HFF-Myc (cell line): Measurements from ENCODE around the gene CATSPER2.
"Not testable (repeated sequence)": the region's sequence is repeated elsewhere in the genome, so short reads cannot be mapped to it uniquely, and the experiment has no call there.

Source experiments
- DNase-seq: peaks from one replicate; pipeline ENCODE4 v3.0.0-alpha.2; 2011; ENCODE audit warnings: low read depth; ENCODE audit errors: extremely low read depth
- H3K4me3 ChIP-seq: replicated peaks from 2 replicates; pipeline ENCODE4 v1.5.1; 2011; ENCODE audit warnings: low read depth, mild to moderate bottlenecking, control low read depth, low read length
- CTCF ChIP-seq: IDR thresholded peaks from 2 replicates; pipeline ENCODE4 v1.5.1; 2012; ENCODE audit warnings: mild to moderate bottlenecking, low read depth, low read length, control low read depth; ENCODE audit errors: missing control alignments

Gene CATSPER2

GRCh38 chr15:43648649-43649429, at the start of gene CATSPER2:
CATSPER2 (minus strand) TSS chr15:43648844; CDS start chr15:43648061, 783 bp downstream.
- no peak for TF ChIP-seq CTCF
- no peak within 1 kb of the TSS for H3K4me3 ChIP-seq
- no peak for DNase-seq

- H3K4me3 ChIP-seq, DNase-seq: not testable (repeated sequence)
These were observed 44.7 kb upstream of the CATSPER2 start, which contains the start of gene CKMT1A for GRCh38 chr15:43693148-43694022. CKMT1A (plus strand) TSS chr15:43693859; CDS start chr15:43694051, 192 bp downstream.

DNA sequence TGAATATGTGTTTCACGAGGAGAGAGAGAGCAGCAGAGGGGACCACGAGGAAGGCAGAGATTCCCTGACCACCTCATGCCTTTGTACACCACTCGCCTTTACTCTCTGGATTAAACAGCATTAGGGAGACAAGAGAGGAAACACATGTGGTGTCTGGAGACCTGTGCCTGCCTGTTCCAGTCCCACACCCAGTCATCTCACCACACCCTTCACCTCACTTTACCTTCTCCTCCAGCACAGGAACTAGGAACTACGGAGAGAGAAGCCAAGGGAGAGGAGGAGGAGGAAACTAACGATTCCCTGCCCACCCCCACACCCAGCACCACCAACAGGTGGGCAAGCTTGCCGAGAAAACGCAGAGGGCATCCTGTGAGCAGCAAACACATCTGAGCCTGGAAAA, 44.0 kb upstream of the CATSPER2 start:
- DNase-seq, H3K4me3 ChIP-seq: not testable (repeated sequence)

DNA sequence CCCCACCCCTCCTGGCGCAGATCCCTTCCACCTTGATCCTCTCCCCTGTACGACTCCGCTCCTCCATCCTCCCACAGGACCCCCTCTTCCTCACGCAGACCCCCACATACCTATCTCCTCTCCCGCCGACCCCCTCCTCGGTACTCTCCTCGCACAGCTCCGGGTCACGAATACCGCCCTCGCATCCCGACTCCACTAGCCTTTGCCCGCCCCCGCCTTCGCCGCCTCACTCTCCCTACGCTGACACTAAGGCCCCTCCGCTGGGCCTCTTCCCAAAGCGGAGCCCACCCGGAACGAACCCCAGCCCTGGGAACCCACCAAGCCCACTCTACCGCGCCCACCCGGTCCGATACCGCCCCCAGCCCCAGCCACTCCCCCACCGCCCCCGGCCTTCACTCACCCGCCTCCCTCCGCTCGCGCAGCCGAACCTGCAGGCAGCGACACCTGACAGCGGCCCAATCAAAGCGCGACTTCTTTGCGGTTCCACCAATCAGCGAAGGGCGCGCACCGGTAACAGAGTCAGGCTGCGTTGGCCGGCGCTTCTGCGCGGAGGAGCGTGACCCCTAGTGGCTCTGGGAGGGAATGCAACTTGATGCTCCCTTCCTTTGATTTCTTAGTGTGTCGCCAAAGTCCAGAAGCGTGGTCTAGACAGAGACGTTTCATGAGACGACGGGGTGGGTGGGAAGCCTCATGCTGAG, 41.1 kb upstream of the CATSPER2 start:
- H3K4me3 ChIP-seq, DNase-seq: not testable (repeated sequence)

DNA sequence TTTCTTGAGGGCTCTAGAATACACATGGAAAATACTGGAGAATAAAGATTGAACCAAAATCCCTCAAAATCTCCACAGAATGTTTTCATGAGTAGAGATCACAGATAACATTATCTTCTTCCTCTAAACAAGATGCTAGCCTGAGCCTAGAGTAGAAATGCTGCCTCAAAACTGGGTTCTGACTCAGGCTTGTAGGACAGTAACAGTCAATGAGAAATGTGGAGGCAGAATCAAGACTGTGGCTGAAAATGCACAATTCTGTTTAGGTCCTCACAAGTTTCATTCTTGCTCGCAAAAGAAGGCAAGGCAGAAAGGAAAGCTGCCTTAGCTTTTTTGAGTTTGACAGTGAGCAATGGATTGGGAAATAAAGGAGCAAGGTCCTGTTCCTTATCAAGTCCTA, 25.5 kb upstream of the CATSPER2 start:
- not testable (repeated sequence) for H3K4me3 ChIP-seq, DNase-seq

DNA sequence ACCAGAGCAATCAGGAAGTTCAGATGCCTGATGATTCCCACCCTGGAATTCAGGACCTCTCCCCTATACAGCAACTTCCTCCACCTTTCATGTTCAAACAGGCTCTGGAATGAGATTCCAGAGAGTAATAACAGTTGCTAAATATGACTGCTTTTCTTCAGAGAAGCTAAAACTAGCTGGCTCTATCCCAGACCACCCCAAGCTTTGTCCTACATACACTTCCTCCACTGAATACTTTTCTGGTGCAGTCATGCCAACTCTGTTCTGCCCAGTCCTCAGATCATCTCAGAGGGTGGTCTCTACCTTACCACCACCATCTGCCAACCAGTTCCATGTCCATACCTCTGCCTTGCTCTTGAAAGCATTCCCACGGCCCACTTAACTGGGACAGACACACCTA, 17.5 kb upstream of the CATSPER2 start:
- H3K4me3 ChIP-seq, DNase-seq: not testable (repeated sequence)

DNA sequence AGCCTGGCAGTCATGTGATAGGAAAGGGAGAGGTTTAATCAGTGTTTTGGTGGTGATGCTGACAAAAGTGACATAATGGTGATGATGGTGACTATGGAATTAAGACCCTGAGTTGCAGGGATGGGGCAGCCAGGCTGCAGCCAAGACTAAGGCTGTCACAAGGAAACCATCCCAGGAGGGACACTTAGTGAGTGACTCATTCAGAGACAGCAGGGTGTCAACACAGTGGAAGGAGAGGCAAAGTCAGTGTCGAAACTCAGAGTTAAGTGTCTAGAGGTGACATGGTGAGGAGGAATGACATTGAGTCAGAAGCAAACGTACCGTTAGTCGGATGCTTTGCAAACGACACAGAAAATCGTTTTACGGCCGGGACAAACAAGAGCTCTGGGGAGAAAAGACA, 14.7 kb upstream of the CATSPER2 start:
- not testable (repeated sequence) for DNase-seq, H3K4me3 ChIP-seq

DNA sequence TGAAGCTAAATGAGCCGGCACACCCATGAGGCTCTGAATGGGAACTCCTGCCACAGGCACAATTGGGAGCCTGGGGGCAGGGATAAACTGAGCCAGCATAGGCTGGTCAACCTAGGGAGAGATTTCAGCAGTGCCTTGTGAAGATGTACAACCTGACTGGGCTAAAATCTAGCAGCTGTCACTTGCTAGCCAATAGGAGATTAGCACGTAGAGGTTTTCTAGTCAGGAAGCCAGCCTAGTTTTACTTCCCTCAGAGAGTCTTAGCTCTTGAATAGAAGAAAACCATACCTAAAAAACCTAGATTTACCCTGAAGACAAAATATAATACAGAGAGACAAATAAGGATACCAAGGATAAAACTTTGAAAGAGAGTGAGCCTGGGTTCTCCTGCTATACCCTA, 13.6 kb upstream of the CATSPER2 start:
- not testable (repeated sequence) for H3K4me3 ChIP-seq, DNase-seq

DNA sequence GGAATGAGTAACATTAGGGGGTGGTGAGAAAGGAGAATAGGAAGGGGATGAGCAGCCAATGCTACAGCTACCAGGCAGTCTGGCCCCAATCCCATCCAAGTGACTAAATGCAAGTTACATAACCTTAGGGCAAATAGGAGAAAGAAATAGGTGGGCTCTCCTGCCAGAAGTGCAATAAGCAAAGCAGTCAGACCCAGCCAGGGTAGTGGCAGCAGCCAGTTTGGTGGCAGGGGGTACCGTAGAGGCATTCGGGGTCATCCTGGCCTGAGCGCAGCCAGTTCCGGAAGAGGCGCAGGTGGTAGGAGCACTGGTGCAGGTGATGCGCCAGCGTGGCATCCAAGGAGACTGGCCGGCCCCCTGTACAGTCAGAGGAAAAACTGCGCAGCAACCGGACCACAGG, 11.1 kb upstream of the CATSPER2 start:
- H3K4me3 ChIP-seq, DNase-seq: not testable (repeated sequence)

GRCh38 chr15:43649430-43649926, 834 bp upstream of the CATSPER2 start:
- not testable (repeated sequence) for H3K4me3 ChIP-seq, DNase-seq

DNA sequence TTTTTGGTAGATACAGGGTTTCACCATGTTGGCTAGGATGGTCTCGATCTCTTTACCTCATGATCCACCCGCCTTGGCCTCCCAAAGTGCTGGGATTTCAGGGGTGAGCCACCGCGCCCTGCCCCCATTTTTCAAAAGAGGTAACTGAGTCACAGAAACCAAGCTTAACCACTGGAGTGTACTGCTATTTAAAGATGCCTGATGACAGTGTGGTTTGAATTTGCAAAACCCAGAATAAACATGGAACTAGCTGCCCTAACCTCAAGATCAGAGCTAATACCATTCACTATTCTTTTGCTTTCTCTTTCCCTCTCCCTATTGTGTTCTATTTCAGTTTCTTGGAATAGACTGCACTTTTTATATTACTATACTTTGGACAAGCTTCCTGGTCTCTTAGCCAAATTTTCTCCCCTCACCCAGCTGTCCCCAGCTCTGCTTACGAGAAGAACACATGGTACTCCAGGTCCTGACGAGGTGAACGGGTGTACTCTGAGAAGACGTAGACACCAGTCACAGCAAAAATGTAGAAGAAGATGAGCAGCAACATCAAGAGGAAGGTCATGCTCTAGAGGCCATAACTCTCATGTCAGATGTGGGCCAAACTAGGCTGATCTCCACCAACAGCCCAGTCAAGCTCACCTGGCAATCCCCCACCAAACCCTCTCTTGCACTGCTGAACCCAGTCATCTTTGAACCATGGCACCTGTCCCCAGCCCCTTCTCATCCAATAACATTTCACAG, 10.0 kb downstream of the CATSPER2 start:
- DNase-seq, H3K4me3 ChIP-seq: not testable (repeated sequence)

- H3K4me3 ChIP-seq, DNase-seq: not testable (repeated sequence)
These were observed 21.7 kb downstream of the CATSPER2 start for GRCh38 chr15:43626937-43627336.
